GM21526 (cell line): Measurements from ENCODE around the gene KIF13A.
"Not testable (repeated sequence)": the region's sequence is repeated elsewhere in the genome, so short reads cannot be mapped to it uniquely, and the experiment has no call there.

Experiments
- ATAC-seq: cut with Tn5 transposase; IDR thresholded peaks from one replicate; pipeline ENCODE4 v1.9.1; 2021; ENCODE audit warnings: moderate library complexity; ENCODE audit not compliant: unreplicated experiment, low FRiP score

KIF13A gene

GRCh38 chr6:17878734-17879133 is 108.7 kb downstream of the KIF13A start:
- ATAC-seq = no peak

GRCh38 chr6:17877895-17878440 is 109.5 kb downstream of the KIF13A start:
- ATAC-seq = no peak

GRCh38 chr6:17877196-17877894 is 110.1 kb downstream of the KIF13A start:
- no peak for ATAC-seq

- no peak for ATAC-seq
These were observed 112.7 kb downstream of the KIF13A start for GRCh38 chr6:17874753-17875152.

GRCh38 chr6:17872908-17873307 is 114.5 kb downstream of the KIF13A start:
- ATAC-seq = no peak

DNA sequence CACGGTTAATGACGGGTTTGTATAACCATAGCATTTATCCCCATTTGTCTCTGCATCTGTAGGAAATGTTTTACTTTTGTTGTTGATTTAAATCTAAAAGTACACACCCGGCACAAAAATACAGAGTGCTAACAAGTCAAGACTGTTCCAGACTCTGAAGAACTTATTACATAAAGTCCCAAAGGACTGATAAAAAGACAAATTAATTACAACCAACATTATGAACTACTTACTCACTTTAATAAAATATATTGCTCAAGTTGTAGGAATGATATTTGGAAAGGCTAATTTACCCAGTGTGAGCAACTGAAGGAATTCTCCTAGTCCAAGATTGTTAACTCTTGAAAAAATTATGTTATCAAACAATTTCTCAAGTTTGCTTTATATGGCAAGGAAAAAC is 115.6 kb downstream of the KIF13A start:
- ATAC-seq = no peak

DNA sequence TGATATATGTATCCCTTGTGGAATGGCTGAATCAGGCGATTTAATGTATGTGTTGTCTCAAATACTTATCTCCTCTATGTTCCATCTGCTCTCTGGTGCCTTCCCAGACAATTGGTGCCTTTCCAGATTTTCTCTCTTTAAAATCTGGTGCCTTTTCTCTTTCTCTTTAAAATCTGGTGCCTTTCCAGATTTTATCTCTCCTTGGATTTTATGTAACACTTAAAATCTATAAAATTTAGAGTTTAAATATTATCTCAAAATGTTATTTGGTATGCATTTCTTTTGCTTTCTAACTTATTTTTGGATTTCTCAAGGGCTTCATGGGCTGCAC is 116.3 kb downstream of the KIF13A start:
- no peak for ATAC-seq

DNA sequence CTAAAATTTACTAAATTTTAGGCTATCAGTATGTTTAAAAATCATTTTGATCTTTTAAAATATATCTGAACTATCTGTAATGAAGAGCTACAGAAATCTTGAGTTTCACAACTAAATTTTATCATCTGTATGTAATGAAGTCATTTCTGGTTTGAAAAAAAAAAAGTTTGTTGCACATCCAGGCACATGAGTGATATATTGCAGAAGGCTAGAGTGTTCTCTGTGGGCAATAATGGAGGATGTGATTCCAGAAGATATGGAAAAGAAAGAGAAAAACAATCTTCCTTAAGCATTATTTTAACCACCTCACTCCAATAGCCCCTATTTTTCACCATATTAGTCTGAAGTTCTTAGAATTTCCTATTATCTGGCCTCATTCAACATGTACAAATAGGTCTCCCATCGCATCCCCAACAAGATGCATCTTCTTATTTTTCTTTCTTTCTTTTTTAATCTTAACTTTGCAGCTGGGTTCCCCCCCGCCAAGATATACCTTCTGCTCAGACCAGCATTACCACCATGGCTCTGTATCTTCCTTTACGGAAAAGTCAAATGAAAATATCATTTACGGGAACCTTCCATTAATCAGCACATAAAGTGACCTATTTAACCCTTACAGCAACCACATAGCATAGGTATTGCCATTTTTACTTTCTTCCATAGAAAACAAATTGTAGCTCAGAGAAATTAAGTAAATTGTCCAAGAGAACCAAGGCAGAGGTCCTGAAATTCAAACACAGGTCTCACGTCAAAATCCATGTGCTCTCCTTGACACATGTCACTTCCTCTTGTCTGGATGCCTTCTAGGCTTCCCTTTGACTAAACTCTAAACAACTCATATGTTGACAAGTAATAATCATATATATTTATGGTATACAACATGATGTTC is 116.9 kb downstream of the KIF13A start:
- no peak for ATAC-seq

DNA sequence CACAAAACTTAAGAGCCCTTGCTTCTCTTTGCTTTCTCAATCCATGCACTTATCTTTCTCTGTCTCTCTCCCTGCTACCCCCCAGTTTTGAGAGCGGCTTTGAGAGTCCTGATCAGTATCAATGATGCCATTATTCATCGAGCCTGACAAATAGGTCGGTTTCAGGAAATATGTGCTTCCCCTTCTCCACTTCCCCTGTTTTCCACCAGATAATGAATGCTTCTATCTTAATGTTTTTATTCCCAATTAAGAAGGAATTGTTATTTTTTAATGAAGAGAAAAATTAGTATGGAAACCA is 117.7 kb downstream of the KIF13A start:
- ATAC-seq = no peak

- no peak for ATAC-seq
These were observed 118.3 kb downstream of the KIF13A start for GRCh38 chr6:17869010-17869752.

DNA sequence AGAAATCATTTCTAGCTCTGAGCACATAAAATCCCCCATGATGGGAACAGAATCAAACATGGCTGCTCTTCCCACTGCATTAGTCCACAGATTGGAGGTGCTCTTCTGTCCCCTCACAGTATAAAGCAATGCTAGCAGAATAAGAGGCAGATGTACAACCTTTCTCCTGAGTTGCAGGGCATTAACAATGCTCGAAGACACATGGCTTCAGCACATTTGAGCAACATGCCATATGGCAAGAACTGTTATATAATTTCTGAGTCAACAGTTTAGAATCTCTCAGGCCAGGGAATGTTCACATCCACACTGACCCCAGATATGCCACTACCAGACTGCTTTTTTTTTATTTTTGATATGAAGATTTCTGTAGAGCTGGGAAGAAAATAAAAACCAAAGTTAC is 119.6 kb downstream of the KIF13A start:
- ATAC-seq = no peak

GRCh38 chr6:17866876-17867444 is 120.5 kb downstream of the KIF13A start:
- ATAC-seq = no peak

DNA sequence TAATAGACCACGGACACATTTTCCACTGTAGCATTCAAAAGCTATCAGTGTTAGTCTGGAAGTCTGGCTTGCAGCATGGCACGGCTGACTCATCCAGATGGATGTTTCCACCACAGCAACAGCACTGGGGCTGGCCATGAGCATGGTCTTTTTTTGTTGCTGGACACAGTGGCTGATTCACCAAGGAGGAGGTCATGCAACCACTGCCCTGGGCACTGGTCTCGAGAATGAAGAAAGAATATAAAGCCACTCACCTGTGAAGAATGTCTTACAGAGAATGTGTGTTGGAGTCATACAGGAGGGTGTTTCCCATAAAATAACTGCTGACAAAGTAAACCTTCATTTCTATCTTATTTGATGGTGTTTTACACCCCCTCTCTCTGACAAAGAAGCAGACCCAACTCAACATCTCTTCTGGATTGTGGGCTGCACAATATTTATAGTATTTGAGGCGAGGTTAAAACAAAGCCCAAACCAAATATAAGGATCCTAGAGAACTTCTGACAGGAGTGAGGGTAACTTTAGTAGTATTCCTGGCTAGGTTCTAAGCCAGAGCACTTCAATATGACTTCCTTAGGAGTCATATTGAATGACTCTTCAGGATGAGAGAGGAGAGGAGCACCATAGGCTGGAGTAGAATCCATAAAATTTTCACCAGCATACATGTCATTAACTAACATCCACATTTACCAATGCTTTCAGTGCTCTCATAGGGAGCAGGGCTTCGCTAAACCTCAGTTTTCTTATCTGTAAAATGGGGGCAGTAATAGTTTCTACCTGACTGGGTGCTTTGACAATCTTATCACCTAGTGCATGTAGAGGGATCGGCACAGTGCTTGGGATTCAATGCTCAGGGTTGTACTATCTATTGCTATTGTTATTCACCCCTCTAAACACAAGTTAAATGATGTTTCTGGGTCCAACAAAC is 121.4 kb downstream of the KIF13A start:
- ATAC-seq = no peak

DNA sequence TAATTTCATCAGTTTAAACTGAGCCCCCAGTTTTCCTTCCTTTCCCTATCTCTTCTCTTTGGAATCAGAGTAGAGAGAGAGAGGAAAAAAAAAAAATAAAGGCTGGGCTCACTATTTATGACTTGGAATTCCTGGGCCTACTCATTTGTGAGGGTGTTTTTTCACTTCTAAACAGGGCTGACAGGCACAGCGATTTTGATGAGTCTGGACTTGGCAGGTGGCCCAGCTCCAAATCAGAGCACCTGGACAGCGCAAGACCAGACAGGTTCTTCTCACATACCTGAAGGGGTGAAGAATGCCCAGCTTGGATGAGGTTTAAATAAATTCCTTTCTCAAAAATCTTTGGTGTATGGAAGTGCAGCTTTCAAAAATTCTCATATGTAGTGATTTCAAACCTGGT is 122.2 kb downstream of the KIF13A start:
- ATAC-seq = no peak

DNA sequence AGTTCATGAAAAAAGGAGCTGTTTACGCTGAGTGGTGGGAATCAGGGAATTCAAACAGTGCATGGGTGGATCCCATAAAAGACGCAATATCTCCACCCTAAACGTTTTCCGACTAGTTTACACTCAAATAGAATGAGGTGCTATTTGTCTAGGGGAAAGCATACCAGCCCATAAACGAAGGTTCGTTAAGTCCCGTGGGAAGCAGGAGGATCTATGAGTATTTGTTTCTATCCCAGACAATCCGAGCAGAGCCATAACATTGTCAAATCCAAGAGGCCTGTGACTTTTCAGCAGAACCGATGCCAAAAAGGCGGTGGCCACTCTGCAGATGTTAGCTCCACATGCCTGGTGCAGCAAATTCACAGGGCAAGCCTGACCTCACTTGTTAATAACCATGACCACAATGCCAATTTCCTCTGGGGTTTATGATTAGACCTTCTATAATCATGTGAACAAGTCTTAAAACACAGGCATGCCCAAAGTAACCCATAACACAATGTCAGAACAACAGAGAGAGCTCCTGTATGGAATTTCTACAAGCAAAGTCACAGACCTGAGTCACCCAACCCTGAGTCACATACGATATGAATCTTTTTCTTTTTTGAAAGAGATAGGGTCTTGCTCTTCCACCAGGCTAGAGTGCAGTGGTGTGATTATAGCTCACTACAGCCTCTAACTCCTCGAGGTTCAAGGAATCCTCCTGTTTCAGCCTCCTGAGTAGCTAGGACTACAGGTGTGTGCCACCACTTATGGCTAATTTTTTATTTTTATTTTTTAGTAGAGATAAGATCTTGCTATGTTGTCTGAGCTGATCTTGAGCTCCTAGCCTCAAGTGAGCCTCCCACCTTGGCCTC is 123.3 kb downstream of the KIF13A start:
- ATAC-seq = no peak

DNA sequence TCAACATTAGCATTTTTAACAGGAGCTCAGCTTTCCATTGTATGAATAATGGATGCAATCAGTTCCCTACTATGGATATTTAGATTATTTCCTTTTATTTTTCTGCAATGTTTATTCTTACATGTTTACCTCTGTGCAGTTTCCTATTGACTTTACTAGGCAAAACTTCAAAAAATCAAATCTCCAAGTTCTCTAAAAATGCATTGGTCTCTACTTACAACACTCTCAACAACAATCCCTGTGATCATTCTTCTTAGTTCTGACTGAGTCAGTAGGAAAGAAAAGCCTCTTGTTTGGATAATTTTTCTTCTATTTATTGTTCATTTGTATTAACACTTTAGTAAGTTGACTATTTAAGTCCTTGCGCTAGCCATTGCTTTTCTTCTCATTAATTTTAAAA is 126.1 kb downstream of the KIF13A start:
- ATAC-seq = no peak

DNA sequence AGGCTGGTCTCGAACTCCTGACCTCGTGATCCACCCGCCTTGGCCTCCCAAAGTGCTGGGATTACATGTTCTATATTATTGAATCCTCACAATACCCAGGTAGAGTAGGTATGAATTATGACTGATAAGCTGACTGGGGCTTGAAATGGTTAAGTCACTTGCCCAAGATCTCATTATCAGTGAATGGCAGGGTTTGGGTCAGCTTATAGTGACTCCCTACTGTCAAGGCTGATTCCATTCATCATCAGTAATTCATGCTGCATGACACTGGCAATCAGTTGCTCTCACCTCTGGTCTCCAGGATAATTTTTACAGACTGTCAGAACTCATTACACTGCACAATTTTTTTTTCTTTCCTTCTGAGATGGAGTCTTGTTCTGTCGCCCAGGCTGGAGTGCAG is 127.6 kb downstream of the KIF13A start:
- ATAC-seq = no peak

- ATAC-seq = no peak
These were observed 128.9 kb downstream of the KIF13A start for GRCh38 chr6:17858584-17858983.

- not testable (repeated sequence) for ATAC-seq
These were observed 130.2 kb downstream of the KIF13A start for GRCh38 chr6:17857188-17857587.
